Body of pancreas (tissue), 4 donors: Measurements from ENCODE around the gene ANGPTL5.

Experiments used
- CTCF ChIP-seq, 7 experiments: fragments of 450-650 bp in 4 of 7; fragments of 200-600 bp in 3 of 7; sonication (generic) in 3 of 7; IDR thresholded peaks; one replicate each; pipeline ENCODE4 v1.5.1; 2016 to 2019; ENCODE audit warnings: antibody characterized with exemption in 7 of 7
- POLR2A ChIP-seq, 3 donors: fragments of 450-650 bp; IDR thresholded peaks; one replicate each; pipeline ENCODE4 v1.6.1; 2016; ENCODE audit warnings: antibody characterized with exemption in 3 of 3, mild to moderate bottlenecking in 2 of 3

- TF ChIP-seq CTCF (IDR thresholded peaks at IDR 0.05) (no peak), POLR2A (IDR thresholded peaks at IDR 0.05) (no peak)
Measured at GRCh38 chr11:101885631-101886030, 30.7 kb downstream of the ANGPTL5 start.
